GM18907 (cell line): ENCODE data around the gene GRK1.

Source experiments
- ATAC-seq: cut with Tn5 transposase; IDR thresholded peaks from one replicate; pipeline ENCODE4 v1.9.1; 2021; ENCODE audit warnings: mild to moderate bottlenecking, moderate library complexity; ENCODE audit not compliant: unreplicated experiment

The GRK1 gene

GRCh38 chr13:113632706-113633484 lies 34.1 kb upstream of the GRK1 start:
- ATAC-seq: no peak

- no peak for ATAC-seq
Measured at GRCh38 chr13:113633485-113633873, 33.5 kb upstream of the GRK1 start.

- no peak for ATAC-seq
Measured at GRCh38 chr13:113634279-113635047, 32.6 kb upstream of the GRK1 start.

- no peak for ATAC-seq
Measured at GRCh38 chr13:113635048-113635420, 32.0 kb upstream of the GRK1 start.

- ATAC-seq: no peak
Measured at GRCh38 chr13:113635709-113636108, 31.3 kb upstream of the GRK1 start.

- ATAC-seq: no peak
Measured at GRCh38 chr13:113636266-113636963, 30.6 kb upstream of the GRK1 start.

- no peak for ATAC-seq
Measured at GRCh38 chr13:113637262-113638160, 29.5 kb upstream of the GRK1 start.

GRCh38 chr13:113638173-113638746 lies 28.8 kb upstream of the GRK1 start:
- no peak for ATAC-seq

GRCh38 chr13:113638806-113639205 lies 28.2 kb upstream of the GRK1 start:
- ATAC-seq: no peak

- ATAC-seq: no peak
Measured at GRCh38 chr13:113639616-113640262, 27.3 kb upstream of the GRK1 start.

- no peak for ATAC-seq
Measured at GRCh38 chr13:113641426-113641825, 25.6 kb upstream of the GRK1 start.

- no peak for ATAC-seq
Measured at GRCh38 chr13:113642563-113642962, 24.5 kb upstream of the GRK1 start.

GRCh38 chr13:113643593-113643992 lies 23.4 kb upstream of the GRK1 start:
- ATAC-seq: no peak

- no peak for ATAC-seq
Measured at GRCh38 chr13:113644800-113645199, 22.2 kb upstream of the GRK1 start.

GRCh38 chr13:113645329-113645728 lies 21.7 kb upstream of the GRK1 start:
- ATAC-seq: no peak

GRCh38 chr13:113646376-113646775 lies 20.6 kb upstream of the GRK1 start:
- ATAC-seq: no peak

GRCh38 chr13:113646921-113647340 lies 20.1 kb upstream of the GRK1 start:
- no peak for ATAC-seq

GRCh38 chr13:113647351-113648215 lies 19.4 kb upstream of the GRK1 start:
- no peak for ATAC-seq

- no peak for ATAC-seq
Measured at GRCh38 chr13:113648216-113648610, 18.8 kb upstream of the GRK1 start.
